NCI-H2227 (cell line): ENCODE measurements around the gene MUC22.
"Not testable (repeated sequence)": the region's sequence is repeated elsewhere in the genome, so short reads cannot be mapped to it uniquely, and the experiment has no call there.

Source experiments
- DNase-seq: peaks from one replicate; lab custom pipeline; 2025; ENCODE audit not compliant: unreplicated experiment; lab: John Stamatoyannopoulos, UW

MUC22 gene

GRCh38 chr6:30997301-30997700 is 13.0 kb upstream of the MUC22 start:
- DNase-seq = no peak

DNA sequence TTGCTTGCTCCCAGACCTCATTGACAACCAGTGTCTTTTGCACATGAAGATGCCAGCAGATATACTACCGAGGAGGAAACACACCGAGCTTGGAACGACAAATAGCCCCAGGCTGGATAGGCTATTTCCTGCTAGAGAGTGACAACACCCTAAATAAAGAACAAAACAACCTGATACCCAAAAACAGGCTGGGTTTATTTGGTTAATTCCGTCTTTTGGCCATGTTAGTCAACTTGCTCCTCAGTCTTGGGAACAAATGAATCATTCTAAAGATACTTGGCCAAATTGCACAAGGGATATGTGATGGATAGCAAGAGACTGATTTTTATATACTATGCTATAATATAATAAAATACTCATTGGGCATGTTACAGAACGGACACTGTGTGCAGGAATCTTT is 11.5 kb upstream of the MUC22 start:
- DNase-seq = no peak

DNA sequence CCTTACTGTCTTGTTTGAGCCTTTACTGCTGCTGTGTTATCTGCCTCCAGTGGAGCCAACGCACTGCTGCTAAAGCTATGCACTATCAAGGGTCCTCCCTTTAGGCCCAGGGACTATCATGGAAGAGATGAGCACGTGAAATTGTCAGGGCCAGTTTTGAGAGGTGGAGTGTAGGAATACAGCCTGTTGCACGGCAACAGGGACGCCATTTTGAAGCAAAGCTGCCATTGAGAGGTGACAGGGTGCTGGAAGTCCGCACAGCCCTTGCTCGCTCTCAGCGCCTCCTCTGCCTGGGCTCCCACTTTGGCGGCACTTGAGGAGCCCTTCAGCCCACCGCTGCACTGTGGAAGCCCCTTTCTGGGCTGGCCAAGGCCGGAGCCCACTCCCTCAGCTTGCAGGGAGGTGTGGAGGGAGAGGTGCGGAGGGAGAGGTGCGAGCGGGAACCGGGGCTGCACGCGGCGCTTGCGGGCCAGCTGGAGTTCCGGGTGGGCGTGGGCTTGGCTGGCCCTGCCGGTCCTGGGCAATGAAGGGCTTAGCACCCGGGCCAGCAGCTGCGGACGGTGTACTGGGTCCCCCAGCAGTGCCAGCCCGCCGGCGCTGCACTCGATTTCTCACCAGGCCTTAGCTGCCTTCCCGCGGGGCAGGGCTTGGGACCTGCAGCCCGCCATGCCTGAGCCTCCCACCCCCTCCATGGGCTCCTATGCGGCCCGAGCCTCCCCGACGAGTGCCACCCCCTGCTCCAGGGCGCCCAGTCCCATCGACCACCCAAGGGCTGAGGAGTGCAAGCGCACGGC is 10.0 kb upstream of the MUC22 start:
- not testable (repeated sequence) for DNase-seq

DNA sequence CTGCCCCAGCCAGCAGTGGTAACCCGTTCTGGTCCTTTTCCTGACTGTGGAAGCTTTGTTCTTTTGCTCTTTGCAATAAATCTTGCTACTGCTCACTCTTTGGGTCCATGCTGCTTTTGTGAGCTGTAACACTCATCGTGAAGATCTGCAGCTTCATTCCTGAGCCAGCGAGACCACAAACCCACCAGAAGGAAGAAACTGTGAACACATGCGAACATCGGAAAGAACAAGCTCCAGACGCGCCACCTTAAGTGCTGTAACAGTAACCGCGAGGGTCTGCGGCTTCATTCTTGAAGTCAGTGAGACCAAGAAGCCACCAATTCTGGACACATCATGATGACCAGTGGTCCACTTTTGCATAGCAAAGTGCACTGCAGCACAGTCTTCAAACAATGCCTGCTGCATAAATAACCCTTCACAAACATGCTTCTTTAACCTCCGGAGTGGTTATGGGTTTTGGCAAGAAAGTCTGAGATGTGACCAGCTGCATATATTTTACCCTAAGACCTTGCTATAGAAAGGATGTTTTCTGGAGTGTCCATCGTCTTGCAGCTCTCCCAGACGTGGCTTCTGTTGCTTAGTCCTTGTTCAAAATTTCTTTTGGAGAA is 8.9 kb upstream of the MUC22 start:
- no peak for DNase-seq

DNA sequence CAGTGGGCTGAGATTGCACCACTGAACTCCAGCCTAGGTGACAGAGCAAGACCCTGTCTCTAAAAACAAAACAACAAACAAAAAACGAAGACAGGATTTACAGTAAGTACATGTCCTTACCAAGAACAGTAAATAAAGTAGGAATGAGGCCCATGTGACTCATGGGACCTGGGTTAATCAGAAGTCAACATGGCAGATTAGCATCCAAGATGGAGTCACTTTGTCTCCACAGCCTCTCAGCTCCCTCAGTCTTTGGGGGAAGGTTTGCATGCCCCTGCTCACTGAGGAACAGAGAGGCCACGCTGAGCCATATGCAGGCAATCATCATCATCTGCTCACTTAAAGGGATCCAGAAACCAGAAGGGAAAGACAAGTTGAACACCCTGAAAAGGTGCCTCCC is 7.8 kb upstream of the MUC22 start:
- no peak for DNase-seq

DNA sequence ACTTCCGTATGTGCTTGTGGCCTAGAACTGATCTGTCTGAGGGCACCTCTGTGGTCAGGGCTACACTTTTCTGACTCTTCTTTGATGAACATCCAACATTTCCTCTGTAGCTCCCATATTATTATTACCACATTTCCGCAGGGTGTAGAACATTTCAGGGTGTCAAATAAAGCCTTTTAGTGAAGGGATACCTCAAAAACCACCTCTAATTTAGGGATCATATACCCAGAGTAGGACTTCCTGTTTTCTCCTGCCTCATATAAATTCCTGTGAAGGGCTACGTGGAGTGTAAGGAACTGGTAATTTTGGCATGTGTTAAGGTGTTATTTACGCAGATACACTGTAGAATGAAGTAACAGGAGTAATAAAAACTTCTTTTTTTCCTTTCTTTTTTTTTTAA is 5.5 kb upstream of the MUC22 start:
- DNase-seq = no peak

- DNase-seq = no peak
Observed at GRCh38 chr6:31005249-31006020, 4.8 kb upstream of the MUC22 start.

DNA sequence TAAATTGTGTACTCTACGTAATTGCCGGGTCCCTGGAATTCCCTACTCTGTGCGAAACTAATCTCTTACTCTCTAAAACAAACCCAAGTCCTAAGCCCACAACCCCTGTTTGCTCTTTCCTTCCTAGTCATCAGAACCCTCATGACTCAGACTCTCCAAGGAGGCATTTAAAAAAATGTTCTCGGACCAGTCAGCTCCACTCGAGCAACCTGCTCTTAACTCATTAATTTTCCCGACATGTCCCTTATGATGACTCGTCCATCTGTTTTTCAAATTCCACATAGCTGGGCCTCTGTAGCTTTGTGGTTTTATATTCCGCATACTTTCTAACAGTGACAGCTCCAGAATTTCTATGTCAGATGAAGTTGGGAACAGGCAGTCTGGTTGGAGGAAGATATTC is 2.6 kb upstream of the MUC22 start:
- DNase-seq = no peak

- no peak for DNase-seq
Observed at GRCh38 chr6:31008165-31008564, 2.1 kb upstream of the MUC22 start.

DNA sequence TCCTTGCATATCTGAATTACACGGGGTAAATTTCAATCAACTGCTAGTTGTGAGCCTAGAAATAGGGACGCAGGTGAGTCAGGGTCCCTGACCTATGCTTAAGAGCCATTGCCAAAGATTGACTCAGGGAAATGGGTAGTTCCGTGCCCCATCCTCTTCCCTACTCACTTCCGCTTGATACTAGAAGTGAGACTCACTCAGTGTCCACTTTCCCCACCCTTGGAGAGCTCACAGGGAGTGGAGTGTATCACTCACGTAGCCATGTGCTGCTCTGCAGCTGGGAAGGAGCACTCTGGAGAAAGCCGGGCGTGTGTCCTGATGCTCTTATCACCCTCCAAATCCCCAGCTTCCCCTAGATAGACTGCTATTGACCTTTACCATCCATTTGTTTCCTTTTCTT is 543 bp upstream of the MUC22 start:
- no peak for DNase-seq

- no peak for DNase-seq
Observed at GRCh38 chr6:31011153-31011552, 879 bp downstream of the MUC22 start.

DNA sequence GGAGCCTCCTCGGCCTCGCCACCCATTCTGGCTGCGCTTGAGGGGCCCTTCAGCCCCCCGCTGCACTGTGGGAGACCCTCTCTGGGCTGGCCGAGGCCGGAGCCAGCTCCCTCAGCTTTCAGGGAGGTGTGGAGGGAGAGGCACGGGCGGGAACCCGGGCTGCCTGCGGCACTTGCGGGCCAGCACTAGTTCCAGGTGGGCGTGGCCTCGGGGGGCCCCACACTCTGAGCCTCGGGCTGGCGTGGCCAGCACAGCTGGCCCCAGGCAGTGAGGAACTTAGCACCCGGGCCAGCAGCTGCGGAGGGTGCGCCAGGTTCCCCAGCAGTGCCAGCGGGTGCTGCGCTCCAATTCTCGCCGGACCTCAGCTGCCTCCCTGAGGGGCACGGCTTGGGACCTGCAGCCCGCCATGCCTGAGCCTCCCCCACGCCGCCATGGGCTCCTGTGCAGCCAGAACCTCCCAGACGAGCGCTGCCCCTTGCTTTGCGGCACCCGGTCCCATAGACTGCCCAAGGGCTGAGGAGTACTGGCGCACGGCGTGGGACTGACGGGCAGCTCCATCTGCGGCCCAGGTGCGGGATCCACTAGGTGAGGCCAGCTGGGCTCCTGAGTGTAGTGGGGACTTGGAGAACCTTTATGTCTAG is 6.5 kb downstream of the MUC22 start:
- no peak for DNase-seq

DNA sequence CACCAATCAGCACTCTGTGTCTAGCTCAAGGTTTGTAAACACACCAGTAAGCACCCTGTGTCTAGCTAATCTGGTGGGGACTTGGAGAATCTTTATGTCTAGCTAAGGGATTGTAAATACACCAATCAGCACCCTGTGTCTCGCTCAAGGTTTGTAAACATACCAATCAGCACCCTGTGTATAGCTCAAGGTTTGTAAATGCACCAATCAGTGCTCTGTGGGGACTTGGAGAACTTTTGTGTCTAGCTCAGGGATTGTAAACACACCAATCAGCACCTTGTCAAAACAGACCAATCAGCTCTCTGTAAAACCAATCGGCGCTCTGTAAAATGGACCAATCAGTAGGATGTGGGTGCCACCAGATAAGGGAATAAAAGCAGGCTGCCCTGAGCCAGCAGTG is 7.2 kb downstream of the MUC22 start:
- DNase-seq = not testable (repeated sequence)

- DNase-seq = no peak
Observed at GRCh38 chr6:31020057-31020456, 9.8 kb downstream of the MUC22 start.

DNA sequence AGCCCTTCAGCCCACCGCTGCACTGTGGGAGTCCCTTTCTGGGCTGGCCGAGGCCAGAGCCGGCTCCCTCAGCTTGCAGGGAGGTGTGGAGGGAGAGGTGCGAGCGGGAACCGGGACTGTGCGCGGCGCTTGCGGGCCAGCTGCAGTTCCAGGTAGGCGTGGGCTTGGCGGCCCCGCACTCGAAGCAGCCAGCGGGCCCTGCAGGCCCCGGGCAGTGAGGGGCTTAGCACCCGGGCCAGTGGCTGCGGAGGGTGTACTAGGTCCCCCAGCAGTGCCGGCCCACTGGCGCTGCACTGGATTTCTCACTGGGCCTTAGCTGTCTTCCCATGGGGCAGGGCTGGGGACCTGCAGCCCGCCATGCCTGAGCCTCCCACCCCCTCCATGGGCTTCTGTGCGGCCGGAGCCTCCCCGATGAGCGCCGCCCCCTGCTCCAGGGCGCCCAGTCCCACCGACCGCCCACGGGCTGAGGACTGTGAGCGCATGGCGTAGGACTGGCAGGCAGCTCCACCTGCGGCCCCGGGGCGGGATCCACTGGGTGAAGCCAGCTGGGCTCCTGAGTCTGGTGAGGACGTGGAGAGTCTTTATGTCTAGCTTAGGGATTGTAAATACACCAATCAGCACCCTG is 10.5 kb downstream of the MUC22 start:
- peak; percentile 38 for DNase-seq

DNA sequence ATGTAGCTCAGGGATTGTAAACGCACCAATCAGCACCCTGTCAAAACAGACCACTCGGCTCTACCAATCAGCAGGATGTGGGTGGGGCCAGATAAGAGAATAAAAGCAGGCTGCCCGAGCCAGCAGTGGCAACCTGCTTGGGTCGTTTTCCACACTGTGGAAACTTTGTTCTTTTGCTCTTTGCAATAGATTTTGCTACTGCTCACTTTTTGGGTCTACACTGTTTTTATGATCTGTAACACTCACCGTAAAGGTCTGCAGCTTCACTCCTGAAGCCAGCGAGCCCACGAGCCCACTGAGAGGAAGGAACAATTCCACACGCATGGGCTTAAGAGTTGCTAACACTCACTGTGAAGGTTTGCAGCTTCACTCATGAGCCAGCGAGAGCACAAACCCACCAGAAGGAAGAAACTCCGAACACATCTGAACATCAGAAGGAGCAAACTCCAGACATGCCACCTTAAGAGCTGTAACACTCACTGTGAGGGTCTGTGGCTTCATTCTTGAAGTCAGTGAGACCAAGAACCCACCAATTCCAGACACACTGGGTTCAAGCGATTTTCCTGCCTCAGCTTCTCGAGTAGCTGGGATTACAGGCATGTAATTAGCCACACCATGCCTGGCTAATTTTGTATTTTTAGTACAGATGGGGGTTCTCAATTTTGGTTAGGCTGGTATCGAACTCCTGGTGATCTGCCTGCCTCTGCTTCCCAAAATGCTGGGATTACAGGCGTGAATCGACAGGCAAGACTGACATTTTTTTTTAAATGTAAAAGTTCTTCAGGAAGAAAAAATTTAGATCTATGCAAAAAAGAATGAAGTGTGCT is 11.6 kb downstream of the MUC22 start:
- DNase-seq = not testable (repeated sequence)

GRCh38 chr6:31025595-31025994 is 15.3 kb downstream of the MUC22 start:
- no peak for DNase-seq

DNA sequence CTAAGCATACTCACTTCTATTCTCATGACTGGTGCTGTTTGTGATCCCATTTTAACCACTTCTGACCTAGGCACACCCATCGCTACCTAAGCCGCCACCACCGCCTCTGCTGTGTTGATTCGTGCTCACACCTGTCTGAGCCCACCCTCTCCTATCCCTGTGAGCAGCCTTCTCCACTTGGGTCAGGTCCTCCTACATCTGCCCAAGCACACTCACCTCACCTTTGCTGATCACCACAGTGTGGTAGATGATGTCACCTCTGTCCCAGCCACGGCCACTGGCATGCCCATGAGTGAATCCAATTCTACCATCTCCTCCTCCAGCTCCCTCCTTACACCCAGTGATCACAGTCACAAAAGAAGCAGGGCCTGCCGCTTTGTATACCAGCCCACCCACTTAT is 20.8 kb downstream of the MUC22 start:
- DNase-seq = no peak

- no peak for DNase-seq
Observed at GRCh38 chr6:31033075-31033474, 22.8 kb downstream of the MUC22 start.

GRCh38 chr6:31035862-31036497 is 25.7 kb downstream of the MUC22 start:
- DNase-seq = no peak
